ENCODE results near the gene GSAP.
A peak's percentile ranks its signal among the peaks of the same experiment; 100 is the strongest.

The GSAP gene

DNA sequence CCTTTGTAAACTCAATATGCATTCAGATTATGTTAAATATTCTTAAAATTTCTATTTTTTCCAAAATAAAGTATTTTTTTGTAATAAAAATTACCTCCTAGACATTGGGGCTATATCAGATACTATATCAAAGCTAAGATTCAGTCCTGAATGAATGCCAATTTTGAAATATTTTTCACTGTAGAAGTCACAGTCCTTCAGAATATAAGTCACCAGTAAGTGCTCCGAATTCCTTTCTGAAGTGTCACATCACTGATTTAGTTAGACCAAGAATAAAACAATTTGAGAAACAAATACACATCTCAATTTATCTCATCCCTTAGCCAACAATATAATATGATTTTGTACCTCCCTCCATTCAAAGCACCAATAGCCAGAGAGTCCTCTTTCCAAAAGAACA, 33.9 kb upstream of the GSAP start:
- Mint-ChIP-seq H3K36me3 (ENCODE audit: low read depth) (no peaks in the 10 kb centered on the region), H3K27ac (no peak overlapping the region), H3K4me3 (no peak overlapping the region), H3K27me3 (no peaks in the 10 kb centered on the region), H3K9me3 (no peaks in the 10 kb centered on the region), H3K4me1 (ENCODE audit: low read depth) (peaks cover 3% of the 10 kb centered on the region)

DNA sequence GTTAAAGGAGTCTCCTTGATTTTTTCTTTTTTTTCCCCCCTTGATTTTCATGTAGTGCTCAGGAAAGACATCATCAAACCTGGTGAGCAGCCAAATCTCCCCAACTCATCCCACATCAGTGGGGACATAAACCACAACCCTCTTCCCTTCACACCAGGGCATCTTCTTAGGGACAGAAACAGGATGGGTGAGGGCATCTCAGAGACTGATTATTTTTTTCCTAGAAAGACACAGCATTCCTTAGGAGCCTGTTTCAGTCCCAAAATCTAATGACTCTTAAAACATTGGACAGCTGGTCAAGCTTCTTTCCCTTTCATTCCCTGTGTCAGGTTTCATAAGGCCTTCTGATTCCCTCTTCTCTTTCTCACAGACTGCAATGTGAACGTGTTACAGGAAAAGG, 31.5 kb upstream of the GSAP start:
- Mint-ChIP-seq H3K9me3 (no peaks in the 10 kb centered on the region), H3K4me1 (ENCODE audit: low read depth) (peaks cover 4% of the 10 kb centered on the region), H3K4me3 (no peak overlapping the region), H3K27me3 (no peaks in the 10 kb centered on the region), H3K27ac (no peak overlapping the region), H3K36me3 (ENCODE audit: low read depth) (no peaks in the 10 kb centered on the region)

DNA sequence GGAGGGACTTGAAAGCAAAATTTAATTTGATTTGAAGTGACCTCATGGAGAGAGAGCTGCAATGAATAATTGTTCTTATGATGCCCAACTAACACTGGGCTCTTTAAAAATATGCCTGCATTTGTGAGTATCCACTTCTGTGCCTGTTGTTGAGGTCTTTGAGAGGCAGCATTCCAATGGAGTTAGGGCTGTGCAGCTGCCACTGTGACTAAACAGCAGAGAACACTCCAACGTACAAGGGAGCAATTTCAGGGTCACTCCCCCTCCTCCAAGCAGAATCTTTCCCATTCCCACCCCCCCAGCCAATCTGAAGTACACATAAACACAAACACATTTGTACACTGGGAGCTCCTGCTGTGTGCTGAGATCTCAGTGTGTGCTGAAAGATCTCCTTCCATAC, 28.0 kb upstream of the GSAP start:
- no peaks in the 10 kb centered on the region for H3K27me3 Mint-ChIP-seq
- H3K9me3 Mint-ChIP-seq, result no peaks in the 10 kb centered on the region
- H3K36me3 Mint-ChIP-seq (ENCODE audit: low read depth), result no peaks in the 10 kb centered on the region
- no peak overlapping the region for H3K4me3 Mint-ChIP-seq
- no peak overlapping the region for H3K27ac Mint-ChIP-seq
- H3K4me1 Mint-ChIP-seq (ENCODE audit: low read depth), result peaks cover 9% of the 10 kb centered on the region

- Mint-ChIP-seq H3K4me1 (ENCODE audit: low read depth) (peaks cover 9% of the 10 kb centered on the region), H3K4me3 (no peak overlapping the region), H3K9me3 (no peaks in the 10 kb centered on the region), H3K36me3 (ENCODE audit: low read depth) (no peaks in the 10 kb centered on the region), H3K27ac (no peak overlapping the region), H3K27me3 (no peaks in the 10 kb centered on the region)
These were observed 26.9 kb upstream of the GSAP start for GRCh38 chr7:77443042-77443441.

DNA sequence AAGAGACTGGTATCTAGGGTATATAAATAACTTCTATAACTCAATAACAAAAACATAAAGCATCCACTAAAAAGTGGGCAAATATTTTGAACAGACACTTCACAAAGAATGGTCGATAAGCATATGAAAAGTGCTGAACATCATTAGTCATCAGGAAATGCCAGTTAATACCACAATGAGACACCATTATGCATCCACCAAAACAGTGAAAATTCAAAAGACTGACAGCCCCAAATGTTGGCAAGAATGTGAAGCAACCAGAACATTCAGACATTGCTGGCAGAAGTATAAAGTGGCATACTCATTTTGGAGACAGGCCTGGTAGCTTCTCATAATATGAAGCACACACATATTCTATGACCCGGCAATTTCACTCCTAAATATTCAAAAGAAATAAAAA, 26.5 kb upstream of the GSAP start:
- H3K27me3 Mint-ChIP-seq, result no peaks in the 10 kb centered on the region
- no peaks in the 10 kb centered on the region for H3K36me3 Mint-ChIP-seq (ENCODE audit: low read depth)
- H3K9me3 Mint-ChIP-seq, result no peaks in the 10 kb centered on the region
- no peak overlapping the region for H3K27ac Mint-ChIP-seq
- no peak overlapping the region for H3K4me3 Mint-ChIP-seq
- H3K4me1 Mint-ChIP-seq (ENCODE audit: low read depth), result peaks cover 8% of the 10 kb centered on the region

- Mint-ChIP-seq H3K27ac (no peak overlapping the region), H3K9me3 (no peaks in the 10 kb centered on the region), H3K4me1 (ENCODE audit: low read depth) (peaks cover 13% of the 10 kb centered on the region), H3K27me3 (no peaks in the 10 kb centered on the region), H3K4me3 (no peak overlapping the region), H3K36me3 (ENCODE audit: low read depth) (no peaks in the 10 kb centered on the region)
These were observed 24.9 kb upstream of the GSAP start for GRCh38 chr7:77441046-77441445.

- Mint-ChIP-seq H3K9me3 (no peaks in the 10 kb centered on the region), H3K27ac (no peak overlapping the region), H3K4me1 (ENCODE audit: low read depth) (peaks cover 13% of the 10 kb centered on the region), H3K27me3 (no peaks in the 10 kb centered on the region), H3K4me3 (no peak overlapping the region), H3K36me3 (ENCODE audit: low read depth) (no peaks in the 10 kb centered on the region)
These were observed 23.4 kb upstream of the GSAP start for GRCh38 chr7:77439572-77439971.

GRCh38 chr7:77438131-77438530, 22.0 kb upstream of the GSAP start:
- Mint-ChIP-seq H3K9me3 (no peaks in the 10 kb centered on the region), H3K4me1 (ENCODE audit: low read depth) (peaks cover 13% of the 10 kb centered on the region), H3K36me3 (ENCODE audit: low read depth) (no peaks in the 10 kb centered on the region), H3K27ac (no peak overlapping the region), H3K27me3 (no peaks in the 10 kb centered on the region), H3K4me3 (no peak overlapping the region)

DNA sequence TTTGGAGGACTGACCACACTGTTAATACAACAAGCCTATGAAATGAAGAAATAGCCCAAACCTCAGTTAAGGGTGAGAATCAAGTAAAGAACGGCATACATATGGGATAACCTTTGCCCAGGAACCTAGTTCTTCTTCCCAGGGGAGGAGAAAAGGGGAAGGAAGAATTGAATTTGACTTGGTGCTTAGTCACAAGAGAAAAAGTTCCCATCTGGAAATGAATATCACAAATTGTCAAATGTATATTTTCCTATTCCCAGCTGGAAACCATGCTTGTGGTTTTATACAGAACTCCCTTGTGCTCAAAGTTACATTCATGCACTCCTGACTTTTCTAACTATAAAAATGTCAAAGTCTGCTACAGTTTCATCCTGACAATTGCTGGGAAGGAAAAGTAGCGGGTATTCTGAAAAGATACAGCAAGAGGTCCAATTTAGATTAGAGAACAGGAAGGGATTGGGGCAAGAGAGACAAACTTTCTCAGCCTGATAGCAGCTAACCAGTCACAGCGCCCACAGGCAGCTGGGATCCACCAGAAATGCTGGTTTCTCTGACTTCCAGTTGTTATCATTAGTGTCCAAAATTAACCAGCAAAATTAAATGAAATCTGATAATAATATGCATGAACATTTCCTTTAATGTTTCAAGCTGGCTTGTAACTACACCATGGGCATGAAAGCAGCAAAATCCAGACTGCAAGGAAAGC, 18.6 kb upstream of the GSAP start:
- H3K4me1 Mint-ChIP-seq (ENCODE audit: low read depth), result peaks cover 7% of the 10 kb centered on the region
- no peaks in the 10 kb centered on the region for H3K27me3 Mint-ChIP-seq
- H3K9me3 Mint-ChIP-seq, result no peaks in the 10 kb centered on the region
- H3K4me3 Mint-ChIP-seq, result no peak overlapping the region
- H3K27ac Mint-ChIP-seq, result no peak overlapping the region
- no peaks in the 10 kb centered on the region for H3K36me3 Mint-ChIP-seq (ENCODE audit: low read depth)

DNA sequence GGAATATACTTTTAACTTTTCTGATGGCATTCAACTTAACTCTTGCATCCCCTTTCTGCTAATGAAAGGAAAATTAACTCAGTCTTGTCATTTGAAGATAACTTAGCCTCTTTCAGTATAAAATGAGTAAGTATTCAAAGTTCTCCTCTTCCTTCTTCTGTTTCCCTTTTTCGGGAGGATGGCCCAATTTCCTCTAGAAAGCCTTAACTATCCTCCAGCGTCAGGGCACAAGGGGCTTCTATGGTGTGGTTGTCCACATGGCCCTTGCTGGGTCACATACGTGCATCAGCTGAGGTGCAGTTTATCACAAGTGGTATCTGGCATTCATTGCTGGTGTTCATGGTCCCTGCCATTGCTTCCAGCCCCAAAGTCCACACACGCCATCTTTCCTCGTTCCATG, 17.8 kb upstream of the GSAP start:
- Mint-ChIP-seq H3K9me3 (no peaks in the 10 kb centered on the region), H3K4me1 (ENCODE audit: low read depth) (peaks cover 14% of the 10 kb centered on the region), H3K27ac (no peak overlapping the region), H3K36me3 (ENCODE audit: low read depth) (no peaks in the 10 kb centered on the region), H3K27me3 (no peaks in the 10 kb centered on the region), H3K4me3 (no peak overlapping the region)

- Mint-ChIP-seq H3K4me1 (ENCODE audit: low read depth) (peaks cover 30% of the 10 kb centered on the region), H3K27me3 (no peaks in the 10 kb centered on the region), H3K9me3 (no peaks in the 10 kb centered on the region), H3K4me3 (no peak overlapping the region), H3K36me3 (ENCODE audit: low read depth) (no peaks in the 10 kb centered on the region), H3K27ac (no peak overlapping the region)
These were observed 14.8 kb upstream of the GSAP start for GRCh38 chr7:77430927-77431326.

- no peaks in the 10 kb centered on the region for H3K36me3 Mint-ChIP-seq (ENCODE audit: low read depth)
- H3K9me3 Mint-ChIP-seq, result no peaks in the 10 kb centered on the region
- no peaks in the 10 kb centered on the region for H3K27me3 Mint-ChIP-seq
- no peak overlapping the region for H3K27ac Mint-ChIP-seq
- H3K4me3 Mint-ChIP-seq, result no peak overlapping the region
- H3K4me1 Mint-ChIP-seq (ENCODE audit: low read depth), result peaks cover 30% of the 10 kb centered on the region
These were observed 12.7 kb upstream of the GSAP start for GRCh38 chr7:77428777-77429231.

DNA sequence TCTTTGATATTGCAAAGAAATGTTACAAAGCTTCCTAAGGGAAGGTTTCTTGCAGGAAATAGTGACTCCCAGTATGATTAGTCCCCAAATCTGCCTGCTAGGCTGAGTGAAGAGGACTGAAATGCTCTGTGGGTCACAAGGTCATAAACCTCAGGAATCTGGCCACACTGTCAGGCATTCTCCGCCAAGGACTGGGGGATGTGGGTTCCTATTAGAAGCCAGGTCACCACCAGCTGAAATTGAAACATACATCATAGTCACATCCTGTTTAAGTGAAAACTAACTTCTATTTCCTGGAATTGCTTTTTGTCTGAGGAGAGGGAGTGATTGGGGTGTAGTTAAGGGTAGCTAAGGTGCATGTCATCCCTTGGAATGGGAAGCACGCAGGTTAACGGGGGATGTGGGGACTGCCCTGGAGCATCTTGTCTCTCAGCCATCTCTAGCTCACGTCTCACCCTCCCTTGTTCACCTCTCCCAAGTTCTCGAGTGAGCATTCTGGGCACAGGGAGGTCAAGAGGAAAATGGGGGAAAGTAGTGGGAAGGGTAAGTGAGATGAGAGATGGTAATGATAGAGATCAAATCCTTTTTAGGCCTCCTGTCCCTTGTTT, 12.0 kb upstream of the GSAP start:
- H3K9me3 Mint-ChIP-seq, result no peaks in the 10 kb centered on the region
- H3K27ac Mint-ChIP-seq, result peak overlapping the region; percentile 33
- H3K4me3 Mint-ChIP-seq, result no peak overlapping the region
- H3K27me3 Mint-ChIP-seq, result peaks cover 3% of the 10 kb centered on the region
- H3K36me3 Mint-ChIP-seq (ENCODE audit: low read depth), result no peaks in the 10 kb centered on the region
- H3K4me1 Mint-ChIP-seq (ENCODE audit: low read depth), result peaks cover 30% of the 10 kb centered on the region

DNA sequence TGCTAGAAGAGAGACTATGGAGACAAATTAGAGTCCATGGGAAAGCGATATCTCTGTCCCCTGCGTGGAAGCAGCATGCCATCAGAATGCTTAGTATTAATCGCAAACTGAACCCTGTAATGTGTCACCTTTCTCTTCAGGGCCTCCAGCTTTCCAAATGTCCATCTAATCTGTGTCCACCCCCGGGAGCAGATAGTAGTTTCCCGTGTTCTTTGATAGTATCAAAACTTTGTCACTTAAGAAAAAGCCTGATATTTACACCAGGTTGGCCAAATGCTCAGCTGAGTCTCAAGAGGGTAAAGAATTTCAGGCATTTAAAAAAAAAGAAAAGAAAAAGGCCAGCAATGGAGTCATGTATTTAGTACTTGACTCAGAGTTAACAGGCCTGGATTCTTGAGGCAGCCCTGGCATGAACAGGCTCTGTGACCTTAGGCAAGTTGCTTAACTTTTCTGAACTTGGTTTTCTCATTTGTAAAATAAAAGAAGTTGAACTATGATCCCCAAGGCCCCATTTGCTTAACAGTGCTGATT, 10.4 kb upstream of the GSAP start:
- Mint-ChIP-seq H3K4me1 (ENCODE audit: low read depth) (peaks cover 30% of the 10 kb centered on the region), H3K27ac (no peak overlapping the region), H3K36me3 (ENCODE audit: low read depth) (no peaks in the 10 kb centered on the region), H3K27me3 (peaks cover 4% of the 10 kb centered on the region), H3K9me3 (no peaks in the 10 kb centered on the region), H3K4me3 (no peak overlapping the region)

GRCh38 chr7:77426052-77426404, 9.9 kb upstream of the GSAP start:
- Mint-ChIP-seq H3K36me3 (ENCODE audit: low read depth) (no peaks in the 10 kb centered on the region), H3K4me1 (ENCODE audit: low read depth) (peaks cover 30% of the 10 kb centered on the region), H3K27ac (no peak overlapping the region), H3K9me3 (no peaks in the 10 kb centered on the region), H3K27me3 (peaks cover 7% of the 10 kb centered on the region), H3K4me3 (no peak overlapping the region)

Data from stimulated activated naive CD8-positive, alpha-beta T cell treated with anti-CD3 and anti-CD28 coated beads, Interleukin-15, Interleukin-2, amounts not matched to agents 100 ng/mL and 50 ng/mL, for 24 hours (primary cell).